Fibroblast of the aortic adventitia (primary cell): ENCODE results near the gene IER3. TPM values are rescaled to one million over a fixed set of nuclear protein-coding genes. Genes with fewer than 3 reads are reported as not detected.
A peak's percentile ranks its signal among the peaks of the same experiment; 100 is the strongest.

ENCODE experiments used
- DNase-seq: peaks from one replicate; pipeline ENCODE4 v3.0.0-alpha.2; 2010; ENCODE audit warnings: low read depth
- H3K4me3 ChIP-seq: 2 replicates; pipeline ENCODE4 v1.5.1; 2011; ENCODE audit warnings: low read depth, mild to moderate bottlenecking, control low read depth, low read length, moderate library complexity
- total RNA-seq: library from RNA; depleted of rRNA; stranded (reverse); fragments of >200 nt; gene quantifications from 2 replicates; pipeline ENCODE4 v1.2.3, GENCODE V29; 2012; ENCODE audit warnings: low replicate concordance
- TF ChIP-seq, protein P1 (sequence below): IDR thresholded peaks from 2 replicates; pipeline ENCODE4 v1.5.1; 2011; ENCODE audit warnings: mild to moderate bottlenecking, low read length, control low read depth, inconsistent platforms; ENCODE audit not compliant: insufficient read depth

IER3 gene
- total RNA-seq, 1 donor, result 23.8 TPM

DNA sequence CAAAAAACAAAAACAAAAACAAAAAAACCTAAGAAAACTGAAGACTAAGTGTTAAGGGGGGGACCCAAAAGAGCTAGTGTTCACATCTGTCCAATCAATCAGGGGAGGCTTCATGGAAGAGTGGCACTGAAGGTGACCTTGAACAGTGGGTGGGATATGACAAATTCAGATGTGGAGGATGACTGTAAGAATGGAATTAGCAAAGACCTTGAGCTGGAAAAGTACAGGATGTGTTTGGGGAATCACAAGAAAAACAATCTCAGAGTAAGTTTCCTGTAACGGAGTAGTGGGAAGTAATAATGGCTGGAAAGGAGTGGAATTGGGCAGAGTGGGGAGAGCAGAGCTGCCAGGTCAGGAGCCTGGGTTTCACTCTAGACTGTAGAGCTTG lies 2.9 kb upstream of the IER3 start:
- DNase-seq, result no peak
- TF ChIP-seq, protein P1, sequence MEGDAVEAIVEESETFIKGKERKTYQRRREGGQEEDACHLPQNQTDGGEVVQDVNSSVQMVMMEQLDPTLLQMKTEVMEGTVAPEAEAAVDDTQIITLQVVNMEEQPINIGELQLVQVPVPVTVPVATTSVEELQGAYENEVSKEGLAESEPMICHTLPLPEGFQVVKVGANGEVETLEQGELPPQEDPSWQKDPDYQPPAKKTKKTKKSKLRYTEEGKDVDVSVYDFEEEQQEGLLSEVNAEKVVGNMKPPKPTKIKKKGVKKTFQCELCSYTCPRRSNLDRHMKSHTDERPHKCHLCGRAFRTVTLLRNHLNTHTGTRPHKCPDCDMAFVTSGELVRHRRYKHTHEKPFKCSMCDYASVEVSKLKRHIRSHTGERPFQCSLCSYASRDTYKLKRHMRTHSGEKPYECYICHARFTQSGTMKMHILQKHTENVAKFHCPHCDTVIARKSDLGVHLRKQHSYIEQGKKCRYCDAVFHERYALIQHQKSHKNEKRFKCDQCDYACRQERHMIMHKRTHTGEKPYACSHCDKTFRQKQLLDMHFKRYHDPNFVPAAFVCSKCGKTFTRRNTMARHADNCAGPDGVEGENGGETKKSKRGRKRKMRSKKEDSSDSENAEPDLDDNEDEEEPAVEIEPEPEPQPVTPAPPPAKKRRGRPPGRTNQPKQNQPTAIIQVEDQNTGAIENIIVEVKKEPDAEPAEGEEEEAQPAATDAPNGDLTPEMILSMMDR, result no peak

DNA sequence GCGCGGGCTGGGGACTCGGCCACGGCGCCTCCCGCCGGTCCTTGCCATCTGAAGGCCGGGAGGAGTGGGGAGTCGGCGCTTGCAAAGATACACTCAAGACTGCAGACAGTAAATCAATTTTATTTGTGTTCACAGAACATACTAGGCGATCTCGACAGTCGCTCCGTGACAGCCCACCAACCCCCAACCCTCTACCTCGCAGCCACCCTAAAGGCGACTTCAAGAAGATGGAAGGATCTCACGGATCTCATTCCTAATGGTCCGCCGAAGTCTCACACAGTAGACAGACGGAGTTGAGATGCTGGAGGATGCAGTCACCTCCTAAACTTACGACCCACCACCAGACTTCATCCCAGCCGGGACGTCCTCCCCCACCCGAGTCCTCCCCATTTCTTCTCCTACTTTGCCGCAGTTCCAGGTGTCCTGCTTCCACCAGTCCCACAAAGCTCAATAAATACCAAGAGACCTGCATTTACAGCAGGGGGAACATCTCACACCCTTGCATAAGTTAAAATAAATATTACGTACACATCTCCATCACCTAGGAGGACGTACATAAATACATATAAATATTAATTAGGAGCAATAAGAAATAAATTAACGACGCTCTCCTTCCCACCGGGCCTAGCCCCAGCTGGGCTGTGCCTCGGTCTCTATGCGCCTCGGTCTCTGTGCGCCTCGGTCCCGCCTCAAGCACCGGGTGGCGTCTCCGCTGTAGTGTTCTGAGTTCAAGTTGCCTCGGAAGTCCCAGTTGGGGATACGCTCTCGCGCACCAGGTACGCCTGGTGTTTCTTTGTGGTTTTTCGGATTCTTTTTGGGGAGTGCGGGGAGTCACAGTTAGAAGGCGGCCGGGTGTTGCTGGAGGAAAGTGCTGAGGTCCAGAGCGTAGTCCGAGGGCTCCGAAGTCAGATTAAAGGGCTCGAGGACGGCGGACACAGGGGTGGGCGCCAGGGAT lies 971 bp downstream of the IER3 start:
- TF ChIP-seq, protein P1, result no peak
- peak; percentile 45 for DNase-seq
- H3K4me3 ChIP-seq, result peak overlapping the region; percentile 95

More for the DNA sequence above, 2.9 kb upstream of the IER3 start:
- no peak overlapping the region for H3K4me3 ChIP-seq

DNA sequence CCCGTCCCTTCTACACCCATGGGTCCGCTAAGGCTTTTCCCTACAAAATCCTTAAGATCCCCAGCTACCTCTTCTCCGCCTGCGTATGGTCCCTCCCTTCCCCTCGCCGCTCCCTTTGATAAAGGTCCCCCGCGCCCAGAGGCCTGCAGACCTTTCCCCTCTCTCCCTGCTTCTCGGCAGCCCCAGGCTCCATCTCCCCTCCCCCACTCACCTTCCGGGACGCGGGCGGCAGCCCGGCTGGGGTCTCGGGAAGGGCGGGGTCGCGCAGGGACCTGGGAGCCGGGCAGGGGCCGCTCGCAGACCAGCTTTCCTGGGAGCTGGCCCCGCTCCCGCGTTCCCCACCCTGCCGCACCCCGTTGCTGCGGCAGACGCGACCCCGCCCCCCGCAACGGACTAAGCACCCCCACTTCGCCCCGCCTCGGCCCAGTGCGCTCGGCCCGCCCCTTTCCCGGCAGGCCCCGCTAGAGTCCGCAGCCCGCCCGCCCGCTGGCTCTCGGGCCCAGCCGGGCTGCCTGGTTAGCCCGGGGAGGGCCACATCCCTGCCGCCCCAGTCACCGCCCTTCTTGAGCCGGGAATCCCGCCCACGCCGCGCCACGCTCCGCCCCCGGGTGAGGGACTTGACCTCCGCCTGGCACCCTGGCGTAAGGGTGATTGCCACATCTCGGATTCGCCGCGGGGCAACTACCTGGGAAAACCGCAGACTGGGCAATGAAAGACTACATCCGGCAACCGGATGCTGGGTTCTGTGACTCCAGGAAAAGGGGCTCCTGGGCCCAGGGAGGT lies 1.8 kb downstream of the IER3 start, which contains the start of gene FLOT1:
Gene FLOT1 (minus strand): TSS at position 372 of the 783 bp plus-strand sequence. CDS start 498 bp downstream, outside the sequence.
- peak; percentile 96 for DNase-seq
- H3K4me3 ChIP-seq, result peak within 1 kb of the TSS; percentile 95
- TF ChIP-seq, protein P1, result no peak

DNA sequence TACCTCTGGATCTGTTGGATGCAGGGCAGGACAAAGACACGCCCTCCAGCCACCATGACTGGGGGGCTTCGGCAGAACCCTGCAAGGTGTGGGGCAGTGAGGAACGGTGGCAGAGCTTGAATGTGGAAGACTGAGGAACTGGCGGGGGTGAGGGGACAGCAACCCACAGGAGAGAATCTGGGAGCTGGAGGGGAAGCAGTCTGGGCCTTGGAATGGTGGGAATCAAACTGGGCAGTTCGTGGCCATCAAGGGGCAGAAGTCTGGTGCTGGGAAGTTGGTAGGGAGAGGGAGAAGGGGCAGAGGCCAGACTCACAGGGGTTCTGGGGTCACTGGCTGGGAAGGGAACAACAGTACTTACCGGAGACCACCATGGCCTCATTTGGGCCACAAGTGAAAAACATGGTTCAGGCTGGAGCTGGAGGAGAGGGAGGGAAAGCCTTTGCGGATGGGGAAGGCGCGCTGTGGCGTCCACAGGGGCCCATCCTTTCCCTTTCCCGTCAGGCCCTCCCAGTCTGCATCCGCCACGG lies 2.5 kb downstream of the IER3 start:
- H3K4me3 ChIP-seq, result peak overlapping the region; percentile 95
- no peak for DNase-seq
- TF ChIP-seq, protein P1, result no peak

DNA sequence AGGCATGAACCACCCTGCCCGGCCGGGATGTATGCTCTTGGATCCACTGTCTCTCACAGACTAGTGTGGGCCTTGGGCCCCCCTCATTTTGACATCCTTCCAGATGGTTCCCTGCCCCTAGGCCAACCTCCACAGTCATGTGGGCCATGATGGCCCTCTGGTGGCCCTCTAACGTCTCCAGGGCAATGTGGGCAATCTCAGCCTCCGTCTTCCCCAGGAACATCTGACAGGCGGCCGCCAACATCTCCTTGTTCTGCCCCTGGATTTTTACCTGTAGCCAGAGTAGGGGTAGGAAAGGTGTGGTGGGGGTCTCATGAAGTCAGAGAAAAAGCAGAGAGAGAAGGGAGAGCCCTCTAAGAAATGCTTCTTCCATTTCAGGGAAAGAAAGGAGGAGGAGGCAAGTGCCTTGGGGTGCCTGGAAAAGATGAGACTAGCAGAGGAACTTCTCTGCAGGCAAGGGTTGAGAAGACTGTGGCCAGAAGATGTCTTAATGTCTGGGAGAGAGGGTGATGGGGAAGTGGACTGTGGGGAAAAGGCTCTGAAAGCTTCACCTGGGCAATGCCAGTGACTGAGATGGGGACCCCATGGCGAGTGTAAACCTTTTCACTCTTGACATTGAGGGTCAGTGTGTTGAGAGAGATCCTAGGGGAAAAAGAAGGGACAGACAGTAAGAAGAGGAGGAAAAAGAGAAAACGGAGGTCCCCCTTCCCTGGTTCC lies 3.1 kb downstream of the IER3 start:
- TF ChIP-seq, protein P1, result no peak
- H3K4me3 ChIP-seq, result peak overlapping the region; percentile 95
- no peak for DNase-seq

DNA sequence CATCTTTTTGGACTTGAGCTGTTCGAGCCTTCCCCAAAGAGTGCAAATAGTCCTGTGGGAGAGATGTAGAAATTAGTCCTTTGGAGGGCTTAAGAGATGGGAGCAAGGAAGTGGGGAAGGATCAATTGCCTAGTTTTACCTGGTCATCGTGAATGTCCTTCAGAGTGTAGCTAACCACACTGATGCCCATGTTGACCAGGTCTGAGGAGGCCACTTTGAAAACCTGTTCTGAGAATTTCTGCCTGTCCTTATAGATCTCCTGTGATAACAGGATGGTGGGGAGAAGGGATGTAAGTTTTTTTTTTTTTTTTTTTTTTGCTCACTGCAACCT lies 3.8 kb downstream of the IER3 start:
- DNase-seq, result no peak

More for the DNA sequence above, 3.8 kb downstream of the IER3 start:
- TF ChIP-seq, protein P1, result no peak
- no peak overlapping the region for H3K4me3 ChIP-seq
